Thyroid gland (tissue), 4 donors: Measurements from ENCODE around the gene CELSR2.

Experiments
- CTCF ChIP-seq, 6 experiments: fragments of 200-600 bp in 3 of 6; fragments of 450-650 bp in 3 of 6; sonication (generic) in 3 of 6; IDR thresholded peaks; one replicate each; pipeline ENCODE4 v1.5.1; 2016 to 2019; ENCODE audit warnings: antibody characterized with exemption in 6 of 6, mild to moderate bottlenecking in 2 of 6, inconsistent platforms in 1 of 6, moderate library complexity in 1 of 6
- POLR2A ChIP-seq, 2 donors: fragments of 450-650 bp; IDR thresholded peaks; one replicate each; pipeline ENCODE4 v1.6.1; 2017; ENCODE audit warnings: antibody characterized with exemption in 2 of 2, mild to moderate bottlenecking in 2 of 2, moderate library complexity in 1 of 2

GRCh38 chr1:109231066-109231465 lies 18.3 kb upstream of the CELSR2 start:
- TF ChIP-seq CTCF (IDR thresholded peaks at IDR 0.05) (no peak), POLR2A (IDR thresholded peaks at IDR 0.05) (no peak)
